HG02973 (cell line): Measurements from ENCODE around the gene MTA2.

Experiments used
- ATAC-seq: cut with Tn5 transposase; IDR thresholded peaks from one replicate; pipeline ENCODE4 v1.9.1; 2021; ENCODE audit warnings: moderate library complexity; ENCODE audit not compliant: unreplicated experiment

Gene MTA2

GRCh38 chr11:62613291-62613778 is 11.7 kb upstream of the MTA2 start:
- no peak for ATAC-seq

GRCh38 chr11:62612366-62613290 is 11.0 kb upstream of the MTA2 start, which contains the start of the genes EML3 and ROM1:
Gene EML3 (minus strand): TSS chr11:62612775. CDS start chr11:62612457, 318 bp downstream.
Gene ROM1 (plus strand): TSS chr11:62613257. CDS start chr11:62613282, 25 bp downstream.
- ATAC-seq: peak; percentile 57

- peak; percentile 19 for ATAC-seq
Measured at GRCh38 chr11:62611705-62612365, 10.2 kb upstream of the MTA2 start.

GRCh38 chr11:62610814-62611704 is 9.4 kb upstream of the MTA2 start:
- no peak for ATAC-seq

GRCh38 chr11:62610403-62610802 is 8.7 kb upstream of the MTA2 start:
- no peak for ATAC-seq

- no peak for ATAC-seq
Measured at GRCh38 chr11:62608776-62609175, 7.1 kb upstream of the MTA2 start.

- no peak for ATAC-seq
Measured at GRCh38 chr11:62607714-62608113, 6.0 kb upstream of the MTA2 start.

- ATAC-seq: no peak
Measured at GRCh38 chr11:62605902-62606301, 4.2 kb upstream of the MTA2 start.

GRCh38 chr11:62605467-62605866 is 3.8 kb upstream of the MTA2 start:
- no peak for ATAC-seq

GRCh38 chr11:62604460-62605120 is 2.9 kb upstream of the MTA2 start:
- ATAC-seq: no peak

- no peak for ATAC-seq
Measured at GRCh38 chr11:62603776-62604299, 2.2 kb upstream of the MTA2 start.

GRCh38 chr11:62603072-62603408 is 1.4 kb upstream of the MTA2 start:
- ATAC-seq: no peak

GRCh38 chr11:62602141-62603071 is 741 bp upstream of the MTA2 start:
- no peak for ATAC-seq

- peak; percentile 11 for ATAC-seq
Measured at GRCh38 chr11:62601122-62601371, 618 bp downstream of the MTA2 start.

- no peak for ATAC-seq
Measured at GRCh38 chr11:62600367-62601121, 1.1 kb downstream of the MTA2 start.

- no peak for ATAC-seq
Measured at GRCh38 chr11:62599901-62600300, 1.8 kb downstream of the MTA2 start.

- ATAC-seq: peak; percentile 39
Measured at GRCh38 chr11:62599069-62599696, 2.5 kb downstream of the MTA2 start.

- no peak for ATAC-seq
Measured at GRCh38 chr11:62595124-62595523, 6.5 kb downstream of the MTA2 start.
